ENCODE results near the gene PDSS2. TPM values are rescaled to one million over a fixed set of nuclear protein-coding genes. Genes with fewer than 3 reads are reported as not detected.
"Not testable (repeated sequence)": the region's sequence is repeated elsewhere in the genome, so short reads cannot be mapped to it uniquely, and the experiment has no call there.

The PDSS2 gene
- total RNA-seq, 1 donor from 2014 or later = 19.7 TPM

- Histone ChIP-seq H3K27ac (replicated peaks) (no peak overlapping the region), H3K4me1 (no peaks in the 10 kb centered on the region), H3K4me3 (no peak overlapping the region), H3K36me3 (peaks cover 13% of the 10 kb centered on the region), H3K9me3 (replicated peaks) (peaks cover 15% of the 10 kb centered on the region), H3K27me3 (ENCODE audit: low read depth) (no peaks in the 10 kb centered on the region)
- intact Hi-C loops (cut with micrococcal nuclease) = no loop called here
- no peak for TF ChIP-seq CTCF (IDR thresholded peaks at IDR 0.05; ENCODE audit: borderline replicate concordance)
- no peak for DNase-seq
These were observed 254.0 kb downstream of the PDSS2 start for GRCh38 chr6:107205058-107205998.

GRCh38 chr6:107202876-107203468 lies 256.4 kb downstream of the PDSS2 start:
- Histone ChIP-seq H3K36me3 (peaks cover 13% of the 10 kb centered on the region), H3K9me3 (replicated peaks) (peaks cover 15% of the 10 kb centered on the region), H3K4me3 (no peak overlapping the region), H3K27me3 (ENCODE audit: low read depth) (no peaks in the 10 kb centered on the region), H3K4me1 (no peaks in the 10 kb centered on the region), H3K27ac (replicated peaks) (no peak overlapping the region)
- DNase-seq = no peak
- TF ChIP-seq CTCF (IDR thresholded peaks at IDR 0.05; ENCODE audit: borderline replicate concordance) = no peak
- intact Hi-C loops (cut with micrococcal nuclease) = no loop called here

DNA sequence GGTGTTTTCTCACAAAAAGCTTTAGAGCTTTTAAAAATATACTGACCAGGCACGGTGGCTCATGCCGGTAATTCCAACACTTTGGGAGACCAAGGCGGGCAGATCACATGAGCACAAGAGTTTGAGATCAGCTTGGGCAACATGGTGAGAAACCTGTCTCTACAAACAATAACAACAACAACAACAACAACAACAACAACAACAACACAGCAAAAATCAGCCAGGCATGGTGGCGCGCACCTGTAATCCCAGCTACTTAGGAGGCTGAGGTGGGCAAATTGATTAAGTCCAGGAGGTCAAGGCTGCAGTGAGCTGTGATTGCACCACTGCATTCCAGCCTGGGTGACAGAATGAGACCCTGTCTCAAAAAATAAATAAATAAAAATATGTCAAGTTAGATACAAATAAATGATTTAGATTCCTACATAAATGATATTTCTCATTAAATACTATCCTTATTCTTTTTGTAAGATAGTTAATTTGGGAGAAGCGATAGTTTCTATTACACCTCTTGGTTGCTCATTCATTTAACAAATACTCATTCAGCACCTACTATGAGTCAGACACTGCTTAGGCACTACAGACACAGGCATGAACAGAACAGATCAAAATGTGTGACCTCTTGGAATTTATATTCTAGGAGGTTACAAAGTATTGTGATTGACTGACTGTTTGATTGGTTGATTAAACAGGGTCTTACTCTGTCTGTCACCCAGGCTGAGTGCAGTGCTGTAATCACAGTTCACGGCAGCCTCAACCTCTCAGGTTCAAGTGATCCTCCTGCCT lies 260.5 kb downstream of the PDSS2 start:
- no peak overlapping the region for H3K4me3 ChIP-seq
- H3K9me3 ChIP-seq (replicated peaks) = peaks cover under 1% of the 10 kb centered on the region
- H3K36me3 ChIP-seq = no peaks in the 10 kb centered on the region
- H3K27ac ChIP-seq (replicated peaks) = no peak overlapping the region
- H3K4me1 ChIP-seq = no peaks in the 10 kb centered on the region
- H3K27me3 ChIP-seq (ENCODE audit: low read depth) = no peaks in the 10 kb centered on the region
- no peak for TF ChIP-seq CTCF (IDR thresholded peaks at IDR 0.05; ENCODE audit: borderline replicate concordance)
- no peak for DNase-seq
- intact Hi-C loops (cut with micrococcal nuclease) = no loop called here

DNA sequence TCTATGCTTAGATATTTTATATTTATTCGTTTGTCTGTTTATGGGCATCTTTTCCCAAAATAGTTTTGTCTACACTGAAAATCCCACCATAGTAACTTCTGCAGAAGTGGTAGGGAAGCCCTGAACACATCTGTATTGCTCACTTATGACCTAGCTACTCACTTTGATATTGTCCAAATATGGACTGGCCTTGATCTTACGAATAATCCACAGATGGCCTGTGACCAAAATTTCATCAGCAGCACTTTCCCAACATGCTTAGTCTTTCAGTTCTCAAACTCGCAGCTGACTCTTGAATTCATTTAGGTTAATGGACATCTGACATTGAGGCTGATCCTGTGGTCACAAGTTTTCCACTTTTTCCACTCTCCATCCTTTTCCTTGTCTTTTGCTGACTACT lies 263.2 kb downstream of the PDSS2 start:
- intact Hi-C loops (cut with micrococcal nuclease) = no loop called here
- DNase-seq = no peak
- no peak for TF ChIP-seq CTCF (IDR thresholded peaks at IDR 0.05; ENCODE audit: borderline replicate concordance)
- H3K4me3 ChIP-seq = no peak overlapping the region
- no peaks in the 10 kb centered on the region for H3K9me3 ChIP-seq (replicated peaks)
- no peaks in the 10 kb centered on the region for H3K4me1 ChIP-seq
- no peak overlapping the region for H3K27ac ChIP-seq (replicated peaks)
- peaks cover 14% of the 10 kb centered on the region for H3K36me3 ChIP-seq
- H3K27me3 ChIP-seq (ENCODE audit: low read depth) = no peaks in the 10 kb centered on the region

- H3K4me1 ChIP-seq; DNase-seq; H3K27me3 ChIP-seq (ENCODE audit: low read depth); H3K9me3 ChIP-seq (replicated peaks); H3K27ac ChIP-seq (replicated peaks); H3K4me3 ChIP-seq; intact Hi-C loops (cut with micrococcal nuclease): not testable (repeated sequence)
- peaks cover 14% of the 10 kb centered on the region for H3K36me3 ChIP-seq
These were observed 264.6 kb downstream of the PDSS2 start for GRCh38 chr6:107194723-107195122.
